ENCODE data around the gene LRBA. TPM values are rescaled to one million over a fixed set of nuclear protein-coding genes. Genes with fewer than 3 reads are reported as not detected.

Gene LRBA
- total and polyA plus RNA-seq, 4 donors = 11.8 to 149 (median 34.2) TPM

- DNase-seq = no peak
- H3K9ac ChIP-seq (ENCODE audit: insufficient read depth in 1 of 2, low read length in 2 of 2) = no peak overlapping the region
- no peak for TF ChIP-seq CTCF (IDR thresholded peaks at IDR 0.05; ENCODE audit: control extremely low read depth, extremely low read depth)
- H3K36me3 ChIP-seq (ENCODE audit: control insufficient read depth in 4 of 4, insufficient read depth in 4 of 4, low read length in 4 of 4) = no peaks in the 10 kb centered on the region
- no peak overlapping the region for H3K4me3 ChIP-seq
- ATAC-seq (ENCODE audit: insufficient read depth, low FRiP score) = no peak
- H3K4me1 ChIP-seq (ENCODE audit: control insufficient read depth in 5 of 5, insufficient read depth in 5 of 5, low read length in 5 of 5) = peaks cover 0 to 2% (median 0%) of the 10 kb centered on the region in 5 donors
- no peak overlapping the region for H3K27ac ChIP-seq (ENCODE audit: low read depth in 1 of 2, low read length in 1 of 2)
- 91 to 93% methylated on average over 3 of the region's 3 CpGs for WGBS, 2 donors
- no peaks in the 10 kb centered on the region for H3K9me3 ChIP-seq (ENCODE audit: control insufficient read depth in 4 of 4, insufficient read depth in 3 of 4, low read length in 3 of 4)
- no peaks in the 10 kb centered on the region for H3K27me3 ChIP-seq (ENCODE audit: control insufficient read depth in 3 of 3, insufficient read depth in 3 of 3, low read length in 2 of 3)
Measured at GRCh38 chr4:150289881-150290280, 725.2 kb downstream of the LRBA start.

GRCh38 chr4:150289198-150289597, 725.9 kb downstream of the LRBA start:
- no peak for DNase-seq
- no peaks in the 10 kb centered on the region for H3K9me3 ChIP-seq (ENCODE audit: control insufficient read depth in 4 of 4, insufficient read depth in 3 of 4, low read length in 3 of 4)
- H3K4me1 ChIP-seq (ENCODE audit: control insufficient read depth in 5 of 5, insufficient read depth in 5 of 5, low read length in 5 of 5) = peaks cover 0 to 2% (median 0%) of the 10 kb centered on the region in 5 donors
- TF ChIP-seq CTCF (IDR thresholded peaks at IDR 0.05; ENCODE audit: control extremely low read depth, extremely low read depth) = no peak
- no peak overlapping the region for H3K4me3 ChIP-seq
- no peaks in the 10 kb centered on the region for H3K36me3 ChIP-seq (ENCODE audit: control insufficient read depth in 4 of 4, insufficient read depth in 4 of 4, low read length in 4 of 4)
- 67 to 76% methylated on average over 2 of the region's 2 CpGs for WGBS, 2 donors
- H3K9ac ChIP-seq (ENCODE audit: insufficient read depth in 1 of 2, low read length in 2 of 2) = no peak overlapping the region
- H3K27ac ChIP-seq (ENCODE audit: low read depth in 1 of 2, low read length in 1 of 2) = no peak overlapping the region
- no peaks in the 10 kb centered on the region for H3K27me3 ChIP-seq (ENCODE audit: control insufficient read depth in 3 of 3, insufficient read depth in 3 of 3, low read length in 2 of 3)
- ATAC-seq (ENCODE audit: insufficient read depth, low FRiP score) = no peak

- peaks cover 0 to 2% (median 0%) of the 10 kb centered on the region in 5 donors for H3K4me1 ChIP-seq (ENCODE audit: control insufficient read depth in 5 of 5, insufficient read depth in 5 of 5, low read length in 5 of 5)
- WGBS, 2 donors = 77 to 87% methylated on average over 6 of the region's 6 CpGs
- no peak overlapping the region for H3K4me3 ChIP-seq
- no peak overlapping the region for H3K27ac ChIP-seq (ENCODE audit: low read depth in 1 of 2, low read length in 1 of 2)
- H3K9me3 ChIP-seq (ENCODE audit: control insufficient read depth in 4 of 4, insufficient read depth in 3 of 4, low read length in 3 of 4) = no peaks in the 10 kb centered on the region
- ATAC-seq (ENCODE audit: insufficient read depth, low FRiP score) = no peak
- TF ChIP-seq CTCF (IDR thresholded peaks at IDR 0.05; ENCODE audit: control extremely low read depth, extremely low read depth) = no peak
- H3K9ac ChIP-seq (ENCODE audit: insufficient read depth in 1 of 2, low read length in 2 of 2) = no peak overlapping the region
- peaks cover 0 to 6% (median 3%) of the 10 kb centered on the region in 4 donors for H3K36me3 ChIP-seq (ENCODE audit: control insufficient read depth in 4 of 4, insufficient read depth in 4 of 4, low read length in 4 of 4)
- H3K27me3 ChIP-seq (ENCODE audit: control insufficient read depth in 3 of 3, insufficient read depth in 3 of 3, low read length in 2 of 3) = no peaks in the 10 kb centered on the region
- no peak for DNase-seq
Measured at GRCh38 chr4:150286656-150287055, 728.4 kb downstream of the LRBA start.

GRCh38 chr4:150283689-150284088, 731.4 kb downstream of the LRBA start:
- Histone ChIP-seq H3K4me3 (no peak overlapping the region), H3K27ac (ENCODE audit: low read depth in 1 of 2, low read length in 1 of 2) (no peak overlapping the region), H3K4me1 (ENCODE audit: control insufficient read depth in 5 of 5, insufficient read depth in 5 of 5, low read length in 5 of 5) (peaks cover 0 to 2% (median 0%) of the 10 kb centered on the region in 5 donors), H3K36me3 (ENCODE audit: control insufficient read depth in 4 of 4, insufficient read depth in 4 of 4, low read length in 4 of 4) (peaks cover 0 to 10% (median 3%) of the 10 kb centered on the region in 4 donors), H3K9ac (ENCODE audit: insufficient read depth in 1 of 2, low read length in 2 of 2) (no peak overlapping the region), H3K27me3 (ENCODE audit: control insufficient read depth in 3 of 3, insufficient read depth in 3 of 3, low read length in 2 of 3) (no peaks in the 10 kb centered on the region), H3K9me3 (ENCODE audit: control insufficient read depth in 4 of 4, insufficient read depth in 3 of 4, low read length in 3 of 4) (no peaks in the 10 kb centered on the region)
- no peak for TF ChIP-seq CTCF (IDR thresholded peaks at IDR 0.05; ENCODE audit: control extremely low read depth, extremely low read depth)
- ATAC-seq (ENCODE audit: insufficient read depth, low FRiP score) (no peak), DNase-seq (peak in 2 of 3 donors; percentile 25 to 31)
- WGBS, 2 donors = 78 to 81% methylated on average over 1 of the region's 1 CpG
